Prostate gland (tissue), 2 donors: ENCODE data around the gene XRCC1.

Experiments
- CTCF ChIP-seq, 4 experiments: fragments of 200-600 bp in 2 of 4; fragments of 450-650 bp in 2 of 4; sonication (generic) in 2 of 4; IDR thresholded peaks; 1 replicate in 3 of 4; 2 replicates in 1 of 4; pipeline ENCODE4 v1.5.1; 2016 to 2019; ENCODE audit warnings: antibody characterized with exemption in 4 of 4, mild to moderate bottlenecking in 2 of 4, moderate library complexity in 2 of 4
- POLR2A ChIP-seq: fragments of 450-650 bp; IDR thresholded peaks from one replicate; pipeline ENCODE4 v1.6.1; 2016; ENCODE audit warnings: antibody characterized with exemption, mild to moderate bottlenecking
- POLR2AphosphoS5 ChIP-seq: sonication (generic); formaldehyde crosslinking; IDR thresholded peaks from one replicate; pipeline ENCODE4 v1.6.1; 2017; ENCODE audit warnings: antibody characterized with exemption

- TF ChIP-seq POLR2A (no peak), CTCF (IDR thresholded peaks at IDR 0.05) (no peak), POLR2AphosphoS5 (no peak)
These were observed 72.8 kb downstream of the XRCC1 start for GRCh38 chr19:43502419-43502976.
